Mucosa of stomach (tissue), 1 donor: ENCODE data around the gene METAP1.

Experiments used
- H3K27me3 ChIP-seq: one replicate; pipeline ENCODE4 v1.7.0; 2013; ENCODE audit warnings: mild to moderate bottlenecking, low read length; ENCODE audit not compliant: control insufficient read depth, insufficient read depth
- H3K36me3 ChIP-seq: one replicate; pipeline ENCODE4 v1.7.0; 2013; ENCODE audit warnings: low read length; ENCODE audit not compliant: control insufficient read depth, insufficient read depth
- H3K4me1 ChIP-seq: one replicate; pipeline ENCODE4 v1.7.0; 2013; ENCODE audit warnings: mild to moderate bottlenecking, low read length; ENCODE audit not compliant: control insufficient read depth, insufficient read depth
- H3K4me3 ChIP-seq: one replicate; pipeline ENCODE4 v1.7.0; 2013; ENCODE audit warnings: low read length
- H3K9ac ChIP-seq: one replicate; pipeline ENCODE4 v1.7.0; 2013; ENCODE audit warnings: mild to moderate bottlenecking, low read length, moderate library complexity
- H3K9me3 ChIP-seq: one replicate; pipeline ENCODE4 v1.7.0; 2013; ENCODE audit warnings: mild to moderate bottlenecking, low read length, moderate library complexity; ENCODE audit not compliant: control insufficient read depth
- donor health status: Pancreatic carcinoma.

Gene METAP1

GRCh38 chr4:98995183-98996055 is at the start of gene METAP1:
METAP1 (plus strand) TSS chr4:98995721; CDS start chr4:98995754, 33 bp downstream.
- H3K36me3 ChIP-seq = no peaks in the 10 kb centered on the region
- H3K27me3 ChIP-seq = no peaks in the 10 kb centered on the region
- peak within 1 kb of the TSS; percentile 76 for H3K9ac ChIP-seq
- no peaks in the 10 kb centered on the region for H3K9me3 ChIP-seq
- peak within 1 kb of the TSS; percentile 66 for H3K4me3 ChIP-seq
- H3K4me1 ChIP-seq = peaks cover 7% of the 10 kb centered on the region

GRCh38 chr4:98946359-98946758 is 49.2 kb upstream of the METAP1 start:
- Histone ChIP-seq H3K4me3 (no peak overlapping the region), H3K4me1 (no peaks in the 10 kb centered on the region), H3K9me3 (no peaks in the 10 kb centered on the region), H3K9ac (no peak overlapping the region), H3K27me3 (no peaks in the 10 kb centered on the region), H3K36me3 (no peaks in the 10 kb centered on the region)

GRCh38 chr4:98950925-98951324 is 44.6 kb upstream of the METAP1 start:
- Histone ChIP-seq H3K36me3 (no peaks in the 10 kb centered on the region), H3K9ac (no peak overlapping the region), H3K4me1 (no peaks in the 10 kb centered on the region), H3K4me3 (no peak overlapping the region), H3K9me3 (no peaks in the 10 kb centered on the region), H3K27me3 (no peaks in the 10 kb centered on the region)

GRCh38 chr4:98951710-98952109 is 43.8 kb upstream of the METAP1 start:
- Histone ChIP-seq H3K9ac (no peak overlapping the region), H3K36me3 (no peaks in the 10 kb centered on the region), H3K9me3 (no peaks in the 10 kb centered on the region), H3K4me3 (no peak overlapping the region), H3K4me1 (no peaks in the 10 kb centered on the region), H3K27me3 (no peaks in the 10 kb centered on the region)

GRCh38 chr4:98955229-98955628 is 40.3 kb upstream of the METAP1 start:
- no peaks in the 10 kb centered on the region for H3K36me3 ChIP-seq

GRCh38 chr4:98958065-98958464 is 37.5 kb upstream of the METAP1 start:
- Histone ChIP-seq H3K9me3 (no peaks in the 10 kb centered on the region), H3K36me3 (no peaks in the 10 kb centered on the region), H3K9ac (no peak overlapping the region), H3K4me3 (no peak overlapping the region), H3K4me1 (no peaks in the 10 kb centered on the region), H3K27me3 (no peaks in the 10 kb centered on the region)

More at GRCh38 chr4:98955229-98955628, 40.3 kb upstream of the METAP1 start:
- no peak overlapping the region for H3K4me3 ChIP-seq
- H3K9me3 ChIP-seq = no peaks in the 10 kb centered on the region
- no peak overlapping the region for H3K9ac ChIP-seq
- H3K4me1 ChIP-seq = no peaks in the 10 kb centered on the region
- no peaks in the 10 kb centered on the region for H3K27me3 ChIP-seq

- Histone ChIP-seq H3K4me1 (no peaks in the 10 kb centered on the region), H3K4me3 (no peak overlapping the region), H3K27me3 (no peaks in the 10 kb centered on the region), H3K9me3 (no peaks in the 10 kb centered on the region), H3K9ac (no peak overlapping the region), H3K36me3 (no peaks in the 10 kb centered on the region)
These were observed 36.1 kb upstream of the METAP1 start for GRCh38 chr4:98959411-98959810.

- Histone ChIP-seq H3K4me3 (no peak overlapping the region), H3K9ac (no peak overlapping the region), H3K36me3 (no peaks in the 10 kb centered on the region), H3K4me1 (no peaks in the 10 kb centered on the region), H3K27me3 (no peaks in the 10 kb centered on the region), H3K9me3 (no peaks in the 10 kb centered on the region)
These were observed 33.8 kb upstream of the METAP1 start for GRCh38 chr4:98961770-98962169.

GRCh38 chr4:98963538-98964433 is 31.7 kb upstream of the METAP1 start:
- Histone ChIP-seq H3K9ac (no peak overlapping the region), H3K4me1 (no peaks in the 10 kb centered on the region), H3K27me3 (no peaks in the 10 kb centered on the region)

GRCh38 chr4:98966926-98967325 is 28.6 kb upstream of the METAP1 start:
- no peaks in the 10 kb centered on the region for H3K27me3 ChIP-seq
- no peaks in the 10 kb centered on the region for H3K9me3 ChIP-seq
- H3K4me3 ChIP-seq = no peak overlapping the region
- no peak overlapping the region for H3K9ac ChIP-seq
- no peaks in the 10 kb centered on the region for H3K36me3 ChIP-seq
- no peaks in the 10 kb centered on the region for H3K4me1 ChIP-seq

More at GRCh38 chr4:98963538-98964433, 31.7 kb upstream of the METAP1 start:
- Histone ChIP-seq H3K4me3 (no peak overlapping the region), H3K36me3 (no peaks in the 10 kb centered on the region), H3K9me3 (no peaks in the 10 kb centered on the region)

GRCh38 chr4:98967786-98968329 is 27.7 kb upstream of the METAP1 start:
- no peaks in the 10 kb centered on the region for H3K27me3 ChIP-seq
- no peak overlapping the region for H3K4me3 ChIP-seq
- H3K36me3 ChIP-seq = no peaks in the 10 kb centered on the region
- H3K4me1 ChIP-seq = no peaks in the 10 kb centered on the region
- no peak overlapping the region for H3K9ac ChIP-seq
- H3K9me3 ChIP-seq = no peaks in the 10 kb centered on the region
